ENCODE measurements around the gene TEX50.
A peak's percentile ranks its signal among the peaks of the same experiment; 100 is the strongest.
"Not testable (repeated sequence)": the region's sequence is repeated elsewhere in the genome, so short reads cannot be mapped to it uniquely, and the experiment has no call there.

The TEX50 gene

DNA sequence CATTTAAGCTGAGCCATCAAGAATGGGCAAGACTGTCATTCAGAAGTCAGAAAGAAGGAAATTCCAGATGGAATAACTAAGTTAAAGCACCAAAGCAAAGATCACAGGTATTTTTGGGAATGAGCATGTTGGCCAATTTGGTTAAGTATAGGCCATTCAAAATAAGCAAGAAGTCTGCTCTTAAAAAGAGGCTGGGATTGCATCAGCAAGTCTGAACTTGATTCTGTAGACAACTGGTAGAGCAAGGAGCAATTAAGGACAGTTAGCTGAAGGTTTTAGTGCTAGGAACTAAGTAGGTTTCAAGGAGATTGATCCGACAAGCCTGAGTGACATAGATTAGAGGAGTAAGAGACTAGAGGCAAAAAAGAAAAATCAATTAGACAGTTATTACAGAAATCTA, 26.1 kb downstream of the TEX50 start:
- DNase-seq = no peak
- in situ Hi-C loops (cut with HindIII; ENCODE audit: low pct_ligation_motif_present, low sequenced_read_pairs) = no loop called here
- Histone ChIP-seq H3K27me3 (replicated peaks) (no peaks in the 10 kb centered on the region), H3K4me3 (ENCODE audit: low read depth, low read length) (no peak overlapping the region), H3K27ac (no peak overlapping the region), H3K36me3 (replicated peaks) (no peaks in the 10 kb centered on the region)
- TF ChIP-seq, protein P1, sequence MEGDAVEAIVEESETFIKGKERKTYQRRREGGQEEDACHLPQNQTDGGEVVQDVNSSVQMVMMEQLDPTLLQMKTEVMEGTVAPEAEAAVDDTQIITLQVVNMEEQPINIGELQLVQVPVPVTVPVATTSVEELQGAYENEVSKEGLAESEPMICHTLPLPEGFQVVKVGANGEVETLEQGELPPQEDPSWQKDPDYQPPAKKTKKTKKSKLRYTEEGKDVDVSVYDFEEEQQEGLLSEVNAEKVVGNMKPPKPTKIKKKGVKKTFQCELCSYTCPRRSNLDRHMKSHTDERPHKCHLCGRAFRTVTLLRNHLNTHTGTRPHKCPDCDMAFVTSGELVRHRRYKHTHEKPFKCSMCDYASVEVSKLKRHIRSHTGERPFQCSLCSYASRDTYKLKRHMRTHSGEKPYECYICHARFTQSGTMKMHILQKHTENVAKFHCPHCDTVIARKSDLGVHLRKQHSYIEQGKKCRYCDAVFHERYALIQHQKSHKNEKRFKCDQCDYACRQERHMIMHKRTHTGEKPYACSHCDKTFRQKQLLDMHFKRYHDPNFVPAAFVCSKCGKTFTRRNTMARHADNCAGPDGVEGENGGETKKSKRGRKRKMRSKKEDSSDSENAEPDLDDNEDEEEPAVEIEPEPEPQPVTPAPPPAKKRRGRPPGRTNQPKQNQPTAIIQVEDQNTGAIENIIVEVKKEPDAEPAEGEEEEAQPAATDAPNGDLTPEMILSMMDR (IDR thresholded peaks at IDR 0.05; ENCODE audit: low read depth, low read length, missing control alignments) = no peak

DNA sequence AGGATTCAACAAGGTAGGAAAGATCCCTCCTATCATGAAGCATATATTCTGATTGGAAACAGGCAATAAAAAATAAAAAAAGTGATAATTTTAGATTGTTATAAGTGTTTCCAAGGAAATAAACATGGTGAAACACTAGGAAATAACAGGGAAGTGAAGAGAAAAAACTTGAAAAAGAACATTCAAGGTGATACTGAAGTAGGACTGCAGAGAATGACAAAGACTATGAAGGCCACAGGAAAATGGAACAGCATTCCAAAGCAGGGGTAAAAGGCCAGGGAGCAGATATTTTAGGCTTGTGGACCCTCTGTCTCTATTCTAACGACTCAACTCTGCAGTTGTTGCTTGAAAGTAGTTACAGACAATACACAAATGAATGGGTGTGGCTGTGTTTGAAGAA, 26.6 kb downstream of the TEX50 start:
- no peak overlapping the region for H3K4me3 ChIP-seq (ENCODE audit: low read depth, low read length)
- H3K27me3 ChIP-seq (replicated peaks) = no peaks in the 10 kb centered on the region
- H3K27ac ChIP-seq = no peak overlapping the region
- TF ChIP-seq, protein P1 (IDR thresholded peaks at IDR 0.05; ENCODE audit: low read depth, low read length, missing control alignments) = no peak
- in situ Hi-C loops (cut with HindIII; ENCODE audit: low pct_ligation_motif_present, low sequenced_read_pairs) = no loop called here
- H3K36me3 ChIP-seq (replicated peaks) = no peaks in the 10 kb centered on the region
- DNase-seq = no peak

DNA sequence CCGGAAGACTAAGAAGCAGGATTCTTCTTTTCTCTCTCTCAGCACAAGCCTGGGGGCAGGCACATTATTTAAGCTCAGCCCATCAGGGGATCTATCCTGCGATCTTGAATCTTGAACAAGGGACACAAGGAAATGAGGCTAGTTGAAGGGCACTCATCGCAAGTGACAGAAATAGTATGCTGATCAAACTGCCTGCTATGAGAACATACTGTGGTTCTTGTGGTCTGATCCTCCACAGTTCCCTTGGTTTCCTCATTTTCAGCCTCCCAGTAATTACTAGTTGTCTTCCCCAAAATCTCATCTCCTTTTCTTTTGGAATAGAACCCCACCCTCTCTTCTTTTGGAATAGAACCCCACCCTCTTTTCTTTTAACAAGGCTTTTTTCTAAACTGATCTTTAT, 28.0 kb downstream of the TEX50 start:
- no peak for DNase-seq
- no peaks in the 10 kb centered on the region for H3K27me3 ChIP-seq (replicated peaks)
- H3K36me3 ChIP-seq (replicated peaks) = no peaks in the 10 kb centered on the region
- in situ Hi-C loops (cut with HindIII; ENCODE audit: low pct_ligation_motif_present, low sequenced_read_pairs) = no loop called here
- H3K4me3 ChIP-seq (ENCODE audit: low read depth, low read length) = no peak overlapping the region
- H3K27ac ChIP-seq = no peak overlapping the region
- TF ChIP-seq, protein P1 (IDR thresholded peaks at IDR 0.05; ENCODE audit: low read depth, low read length, missing control alignments) = no peak

DNA sequence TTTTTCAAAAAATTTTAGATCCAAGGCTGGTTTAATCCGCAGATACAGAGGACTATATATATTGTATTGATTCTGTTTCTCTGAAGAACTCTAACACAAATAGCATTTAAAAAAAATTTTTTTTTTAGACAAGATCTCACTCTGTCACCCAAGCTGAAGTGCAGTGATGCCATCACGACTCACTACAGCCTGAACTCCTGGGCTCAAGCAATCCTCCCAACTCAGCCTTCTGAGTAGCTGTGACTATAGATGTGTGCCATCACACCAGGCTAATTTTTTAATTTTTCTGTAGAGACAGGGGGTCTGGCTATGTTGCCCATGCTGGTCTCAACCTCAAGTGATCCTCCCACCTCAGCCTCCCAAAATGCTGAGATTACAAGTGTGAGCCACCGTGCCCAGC, 31.5 kb downstream of the TEX50 start:
- H3K27ac ChIP-seq = no peak overlapping the region
- in situ Hi-C loops (cut with HindIII; ENCODE audit: low pct_ligation_motif_present, low sequenced_read_pairs) = no loop called here
- peak; percentile 20 for DNase-seq
- no peaks in the 10 kb centered on the region for H3K36me3 ChIP-seq (replicated peaks)
- H3K27me3 ChIP-seq (replicated peaks) = no peaks in the 10 kb centered on the region
- TF ChIP-seq, protein P1 (IDR thresholded peaks at IDR 0.05; ENCODE audit: low read depth, low read length, missing control alignments) = no peak
- H3K4me3 ChIP-seq (ENCODE audit: low read depth, low read length) = no peak overlapping the region

DNA sequence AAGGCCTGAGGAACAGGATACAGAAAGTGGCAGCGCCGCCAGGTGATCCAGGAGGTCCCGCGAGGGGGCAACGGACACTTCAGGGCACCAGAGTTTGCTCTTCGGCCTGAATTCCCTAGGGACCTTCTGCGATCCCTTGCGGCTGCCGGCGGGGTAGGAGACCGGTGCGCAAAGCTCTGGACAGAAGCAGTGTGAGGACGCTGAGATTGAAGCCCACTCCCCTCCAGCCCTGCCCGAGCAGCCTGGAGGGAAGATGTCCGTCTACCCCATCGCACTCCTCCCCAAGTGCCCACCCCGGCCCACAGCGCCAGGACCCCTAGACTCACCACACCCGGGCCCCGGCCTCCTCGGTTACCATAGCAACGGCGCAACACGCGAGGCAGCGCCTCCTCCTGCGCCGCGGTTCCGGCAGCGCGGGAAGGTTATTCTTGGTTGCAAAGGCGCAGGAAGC, 34.4 kb downstream of the TEX50 start, which contains the start of gene ANKRD45:
TSS of gene ANKRD45 (minus strand) at position 361 of the 451 bp plus-strand sequence. CDS start 10,433 bp downstream, outside the sequence.
- Histone ChIP-seq H3K4me3 (ENCODE audit: low read depth, low read length) (peak within 1 kb of the TSS; percentile 64), H3K27ac (no peak within 1 kb of the TSS), H3K36me3 (replicated peaks) (no peaks in the 10 kb centered on the region), H3K27me3 (replicated peaks) (no peaks in the 10 kb centered on the region)
- DNase-seq = peak; percentile 29
- TF ChIP-seq, protein P1 (IDR thresholded peaks at IDR 0.05; ENCODE audit: low read depth, low read length, missing control alignments) = no peak
- in situ Hi-C loops (cut with HindIII; ENCODE audit: low pct_ligation_motif_present, low sequenced_read_pairs) = no loop called here

DNA sequence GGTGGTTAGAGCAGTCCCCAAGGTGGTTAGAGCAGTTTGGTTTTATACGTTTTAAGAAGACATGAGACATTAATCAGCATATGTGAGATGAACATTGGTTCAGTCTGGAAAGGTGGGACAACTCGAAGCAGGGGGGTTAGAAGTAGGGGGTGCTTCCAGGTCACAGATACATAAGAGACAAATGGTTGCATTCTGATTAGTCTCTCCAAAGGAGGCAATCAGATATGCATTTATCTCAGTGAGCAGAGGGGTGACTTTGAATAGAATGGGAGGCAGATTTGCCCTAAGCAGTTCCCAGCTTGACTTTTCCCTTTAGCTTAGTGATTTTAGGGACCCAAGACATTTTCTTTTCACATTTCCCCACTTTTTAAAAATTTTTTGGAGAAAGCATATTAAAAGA, 39.4 kb downstream of the TEX50 start:
- H3K4me3 ChIP-seq (ENCODE audit: low read depth, low read length); H3K36me3 ChIP-seq (replicated peaks); DNase-seq; H3K27ac ChIP-seq; H3K27me3 ChIP-seq (replicated peaks); in situ Hi-C loops (cut with HindIII; ENCODE audit: low pct_ligation_motif_present, low sequenced_read_pairs): not testable (repeated sequence)

DNA sequence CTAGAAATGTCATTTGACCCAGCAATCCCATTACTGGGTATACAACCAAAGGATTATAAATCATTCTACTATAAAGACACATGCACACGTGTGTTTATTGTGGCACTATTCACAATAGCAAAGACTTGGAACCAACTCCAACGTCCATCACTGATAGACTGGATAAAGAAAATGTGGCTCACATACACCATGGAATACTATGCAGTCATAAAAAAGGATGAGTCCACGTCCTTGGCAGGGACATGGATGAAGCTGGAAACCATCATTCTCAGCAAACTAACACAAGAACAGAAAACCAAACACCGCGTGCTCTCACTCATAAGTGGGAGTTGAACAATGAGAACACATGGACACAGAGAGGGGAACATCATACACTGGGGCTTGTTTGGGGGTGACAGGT, 45.0 kb downstream of the TEX50 start:
- H3K27ac ChIP-seq; in situ Hi-C loops (cut with HindIII; ENCODE audit: low pct_ligation_motif_present, low sequenced_read_pairs); H3K36me3 ChIP-seq (replicated peaks); H3K27me3 ChIP-seq (replicated peaks); DNase-seq; H3K4me3 ChIP-seq (ENCODE audit: low read depth, low read length): not testable (repeated sequence)

All from brain microvascular endothelial cell (primary cell).